GM12872 (cell line): ENCODE measurements around the gene ALMS1.

Experiments
- TF ChIP-seq, protein P1 (sequence below): IDR thresholded peaks from 3 replicates; pipeline ENCODE4 v1.5.1; 2011; ENCODE audit warnings: low read depth, mild to moderate bottlenecking, low read length, moderate library complexity; ENCODE audit not compliant: insufficient read depth

ALMS1 gene

DNA sequence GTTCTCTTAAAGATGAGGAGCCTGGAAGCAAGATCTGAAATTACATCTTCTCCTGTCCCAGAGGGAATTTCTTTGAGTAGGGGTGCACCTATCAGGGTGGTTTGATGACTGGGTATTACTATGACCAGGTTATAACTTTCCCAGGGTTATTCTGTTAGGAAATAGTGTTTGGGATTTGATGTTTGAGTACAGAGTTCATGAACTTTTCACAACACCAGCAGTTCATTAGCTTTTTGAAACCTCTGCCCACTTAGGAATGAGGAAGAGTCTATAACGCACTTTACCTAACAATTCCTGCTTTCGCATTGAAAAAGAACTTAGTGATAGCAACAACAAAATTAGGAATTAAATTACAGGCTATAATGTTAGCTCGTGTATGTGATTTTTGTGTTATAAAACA is 58.6 kb downstream of the ALMS1 start:
- TF ChIP-seq, protein P1, sequence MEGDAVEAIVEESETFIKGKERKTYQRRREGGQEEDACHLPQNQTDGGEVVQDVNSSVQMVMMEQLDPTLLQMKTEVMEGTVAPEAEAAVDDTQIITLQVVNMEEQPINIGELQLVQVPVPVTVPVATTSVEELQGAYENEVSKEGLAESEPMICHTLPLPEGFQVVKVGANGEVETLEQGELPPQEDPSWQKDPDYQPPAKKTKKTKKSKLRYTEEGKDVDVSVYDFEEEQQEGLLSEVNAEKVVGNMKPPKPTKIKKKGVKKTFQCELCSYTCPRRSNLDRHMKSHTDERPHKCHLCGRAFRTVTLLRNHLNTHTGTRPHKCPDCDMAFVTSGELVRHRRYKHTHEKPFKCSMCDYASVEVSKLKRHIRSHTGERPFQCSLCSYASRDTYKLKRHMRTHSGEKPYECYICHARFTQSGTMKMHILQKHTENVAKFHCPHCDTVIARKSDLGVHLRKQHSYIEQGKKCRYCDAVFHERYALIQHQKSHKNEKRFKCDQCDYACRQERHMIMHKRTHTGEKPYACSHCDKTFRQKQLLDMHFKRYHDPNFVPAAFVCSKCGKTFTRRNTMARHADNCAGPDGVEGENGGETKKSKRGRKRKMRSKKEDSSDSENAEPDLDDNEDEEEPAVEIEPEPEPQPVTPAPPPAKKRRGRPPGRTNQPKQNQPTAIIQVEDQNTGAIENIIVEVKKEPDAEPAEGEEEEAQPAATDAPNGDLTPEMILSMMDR: no peak

DNA sequence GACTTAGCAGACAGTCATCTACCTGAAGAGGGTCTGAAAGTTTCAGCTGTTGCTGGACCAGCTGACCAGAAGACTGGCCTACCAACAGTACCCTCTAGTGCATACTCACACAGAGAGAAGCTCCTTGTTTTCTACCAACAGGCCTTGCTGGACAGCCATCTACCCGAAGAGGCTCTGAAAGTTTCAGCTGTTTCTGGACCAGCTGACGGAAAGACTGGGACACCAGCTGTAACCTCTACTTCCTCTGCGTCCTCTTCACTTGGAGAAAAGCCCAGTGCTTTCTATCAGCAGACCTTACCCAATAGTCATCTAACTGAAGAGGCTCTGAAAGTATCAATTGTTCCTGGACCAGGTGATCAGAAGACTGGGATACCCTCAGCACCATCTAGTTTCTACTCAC is 63.2 kb downstream of the ALMS1 start:
- TF ChIP-seq, protein P1: no peak

DNA sequence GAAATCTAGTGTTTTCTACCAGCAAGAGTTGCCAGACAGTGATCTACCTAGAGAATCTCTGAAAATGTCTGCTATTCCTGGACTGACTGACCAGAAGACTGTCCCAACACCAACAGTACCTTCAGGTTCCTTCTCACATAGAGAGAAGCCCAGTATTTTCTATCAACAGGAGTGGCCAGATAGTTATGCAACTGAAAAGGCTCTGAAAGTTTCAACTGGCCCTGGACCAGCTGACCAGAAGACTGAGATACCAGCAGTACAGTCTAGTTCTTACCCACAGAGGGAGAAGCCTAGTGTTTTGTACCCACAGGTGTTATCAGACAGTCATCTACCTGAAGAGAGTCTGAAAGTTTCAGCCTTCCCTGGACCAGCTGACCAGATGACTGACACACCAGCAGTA is 63.8 kb downstream of the ALMS1 start:
- TF ChIP-seq, protein P1: no peak

DNA sequence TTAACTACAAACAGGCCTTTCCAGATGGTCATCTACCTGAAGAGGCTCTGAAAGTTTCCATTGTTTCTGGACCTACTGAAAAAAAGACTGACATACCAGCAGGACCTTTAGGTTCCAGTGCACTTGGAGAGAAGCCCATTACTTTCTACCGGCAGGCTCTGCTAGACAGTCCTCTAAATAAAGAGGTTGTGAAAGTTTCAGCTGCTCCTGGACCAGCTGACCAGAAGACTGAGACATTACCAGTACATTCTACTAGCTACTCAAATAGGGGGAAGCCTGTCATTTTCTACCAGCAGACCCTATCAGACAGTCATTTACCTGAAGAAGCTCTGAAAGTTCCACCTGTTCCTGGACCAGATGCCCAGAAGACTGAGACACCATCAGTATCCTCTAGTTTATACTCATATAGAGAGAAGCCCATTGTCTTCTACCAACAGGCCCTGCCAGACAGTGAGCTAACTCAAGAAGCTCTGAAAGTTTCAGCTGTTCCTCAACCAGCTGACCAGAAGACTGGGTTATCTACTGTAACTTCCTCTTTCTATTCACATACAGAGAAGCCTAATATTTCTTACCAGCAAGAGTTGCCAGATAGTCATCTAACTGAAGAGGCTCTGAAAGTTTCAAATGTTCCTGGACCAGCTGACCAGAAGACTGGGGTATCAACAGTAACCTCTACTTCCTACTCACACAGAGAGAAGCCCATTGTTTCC is 65.8 kb downstream of the ALMS1 start:
- TF ChIP-seq, protein P1: no peak

DNA sequence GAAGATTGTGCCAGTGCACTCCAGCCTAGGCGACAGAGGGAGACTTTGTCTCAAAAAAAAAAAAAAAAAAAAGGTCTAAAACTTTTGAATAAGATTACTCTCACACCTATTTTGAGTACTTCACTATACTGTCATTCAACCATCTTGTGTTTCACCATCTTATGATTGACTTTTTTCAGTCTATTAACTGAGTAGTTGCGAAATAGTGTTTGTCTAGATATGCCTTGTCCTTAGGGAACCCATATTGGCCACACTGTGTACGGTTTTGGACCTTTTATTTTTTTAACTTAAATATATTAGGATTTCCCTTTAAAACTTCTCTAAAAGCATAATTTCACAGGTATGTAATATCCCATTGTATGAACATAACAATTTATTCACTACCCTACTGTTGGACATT is 72.3 kb downstream of the ALMS1 start:
- TF ChIP-seq, protein P1: no peak

DNA sequence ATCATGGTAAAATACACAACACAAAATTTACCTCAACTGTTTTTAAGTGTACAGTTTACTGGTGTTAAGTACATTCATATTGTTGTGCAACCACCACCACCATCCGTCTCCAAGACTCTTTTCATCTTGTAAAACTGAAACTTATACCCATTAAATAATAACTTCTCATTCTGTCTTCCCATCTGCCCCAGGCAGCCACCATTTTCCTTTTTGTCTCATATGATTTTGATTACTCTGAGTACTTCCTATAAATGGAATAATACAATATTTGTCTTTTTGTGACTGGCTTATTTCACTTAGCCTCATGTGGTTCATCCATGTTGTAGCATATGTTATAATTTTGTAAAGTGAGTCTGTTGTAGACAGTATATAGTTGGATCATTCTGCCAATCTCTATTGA is 82.7 kb downstream of the ALMS1 start:
- TF ChIP-seq, protein P1: no peak

DNA sequence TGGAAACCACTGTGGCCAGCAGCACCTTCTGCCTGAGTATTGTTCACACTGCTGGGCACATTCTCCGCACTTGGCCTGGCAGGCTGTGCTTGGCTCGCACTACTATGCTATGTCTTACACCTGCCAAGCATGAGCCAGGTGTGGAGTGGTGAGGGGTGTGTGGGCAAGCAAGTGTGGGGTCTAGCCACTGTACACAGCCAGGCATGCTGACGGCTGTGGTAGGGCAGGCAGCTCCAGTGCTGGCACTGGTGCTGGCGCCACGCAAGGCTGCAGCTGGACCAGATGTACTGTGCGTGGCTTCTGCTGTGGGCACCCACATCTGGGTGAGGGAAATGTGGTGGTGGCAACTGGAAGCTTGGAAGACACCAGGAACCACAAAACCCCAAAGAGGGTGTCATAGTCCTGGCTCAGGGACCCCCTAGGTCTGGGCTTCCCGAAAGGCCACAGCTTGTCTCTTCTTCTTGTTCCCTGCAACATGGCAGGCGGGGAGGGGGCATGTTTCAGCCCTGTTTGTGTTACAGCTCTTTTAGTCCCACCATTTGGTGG is 101.5 kb downstream of the ALMS1 start:
- TF ChIP-seq, protein P1: no peak
